Measurements from ENCODE around the gene PRKCG.

DNA sequence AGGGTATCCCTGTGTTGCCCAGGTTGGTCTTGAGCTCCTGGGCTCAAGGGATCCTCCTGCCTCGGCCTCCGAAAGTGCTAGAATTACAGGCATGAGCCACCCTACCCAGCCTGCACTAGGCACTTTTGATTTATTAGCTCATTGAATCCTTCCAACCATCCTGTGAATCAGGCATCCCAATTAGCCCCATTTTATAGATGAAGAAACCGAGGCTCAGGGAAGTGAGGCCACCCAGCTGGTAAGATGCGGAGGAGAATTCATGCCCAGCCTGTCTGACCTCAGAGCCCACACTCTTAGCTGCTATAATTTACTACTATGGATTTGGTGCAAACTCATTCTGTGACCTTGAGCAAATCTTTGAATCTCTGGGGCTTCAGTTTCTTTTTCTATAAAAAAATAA is 62.9 kb downstream of the PRKCG start:
- TF ChIP-seq, protein P1, sequence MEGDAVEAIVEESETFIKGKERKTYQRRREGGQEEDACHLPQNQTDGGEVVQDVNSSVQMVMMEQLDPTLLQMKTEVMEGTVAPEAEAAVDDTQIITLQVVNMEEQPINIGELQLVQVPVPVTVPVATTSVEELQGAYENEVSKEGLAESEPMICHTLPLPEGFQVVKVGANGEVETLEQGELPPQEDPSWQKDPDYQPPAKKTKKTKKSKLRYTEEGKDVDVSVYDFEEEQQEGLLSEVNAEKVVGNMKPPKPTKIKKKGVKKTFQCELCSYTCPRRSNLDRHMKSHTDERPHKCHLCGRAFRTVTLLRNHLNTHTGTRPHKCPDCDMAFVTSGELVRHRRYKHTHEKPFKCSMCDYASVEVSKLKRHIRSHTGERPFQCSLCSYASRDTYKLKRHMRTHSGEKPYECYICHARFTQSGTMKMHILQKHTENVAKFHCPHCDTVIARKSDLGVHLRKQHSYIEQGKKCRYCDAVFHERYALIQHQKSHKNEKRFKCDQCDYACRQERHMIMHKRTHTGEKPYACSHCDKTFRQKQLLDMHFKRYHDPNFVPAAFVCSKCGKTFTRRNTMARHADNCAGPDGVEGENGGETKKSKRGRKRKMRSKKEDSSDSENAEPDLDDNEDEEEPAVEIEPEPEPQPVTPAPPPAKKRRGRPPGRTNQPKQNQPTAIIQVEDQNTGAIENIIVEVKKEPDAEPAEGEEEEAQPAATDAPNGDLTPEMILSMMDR (conservative IDR thresholded peaks at IDR 0.05; ENCODE audit: low read depth, low read length), result no peak
- TF ChIP-seq EZH2 (IDR thresholded peaks at IDR 0.05; ENCODE audit: borderline replicate concordance, low read depth, low read length, poor library complexity, severe bottlenecking), result no peak
